Endothelial cell (in vitro differentiated cells): ENCODE data around the gene TNIP1. TPM values are rescaled to one million over a fixed set of nuclear protein-coding genes. Genes with fewer than 3 reads are reported as not detected.

Experiments
- DNase-seq: peaks from one replicate; pipeline ENCODE4 v3.0.0; 2021; ENCODE audit warnings: low spot score
- H3K27ac Mint-ChIP-seq: one replicate; pipeline ENCODE4 v1.8.0; 2021; ENCODE audit warnings: mixed read lengths, inconsistent platforms; ENCODE audit not compliant: unreplicated experiment
- H3K27me3 Mint-ChIP-seq: one replicate; pipeline ENCODE4 v1.8.0; 2021; ENCODE audit warnings: mild to moderate bottlenecking, moderate library complexity, mixed read lengths, inconsistent platforms; ENCODE audit not compliant: unreplicated experiment
- H3K36me3 Mint-ChIP-seq: one replicate; pipeline ENCODE4 v1.8.0; 2021; ENCODE audit warnings: mild to moderate bottlenecking, low read depth, mixed read lengths, inconsistent platforms; ENCODE audit not compliant: unreplicated experiment
- H3K4me1 Mint-ChIP-seq: one replicate; pipeline ENCODE4 v1.8.0; 2021; ENCODE audit warnings: mild to moderate bottlenecking, mixed read lengths, inconsistent platforms; ENCODE audit not compliant: unreplicated experiment
- H3K4me3 Mint-ChIP-seq: one replicate; pipeline ENCODE4 v1.8.0; 2021; ENCODE audit warnings: mild to moderate bottlenecking, mixed read lengths, inconsistent platforms; ENCODE audit not compliant: unreplicated experiment
- H3K9me3 Mint-ChIP-seq: one replicate; pipeline ENCODE4 v1.8.0; 2021; ENCODE audit warnings: mixed read lengths, inconsistent platforms; ENCODE audit not compliant: unreplicated experiment
- CTCF ChIP-seq: fragments of 200-600 bp; sonication (generic); IDR thresholded peaks from one replicate; pipeline ENCODE4 v1.5.0; 2021; ENCODE audit warnings: antibody characterized with exemption; ENCODE audit not compliant: unreplicated experiment
- total RNA-seq: library from RNA; stranded (reverse); fragmentation: NEBNext Ultra II Directional; extraction: Animal tissue kit (Norgen Biotek cat#: 25700); gene quantifications from one replicate; pipeline ENCODE4 v1.2.1, GENCODE V29; 2021; ENCODE audit not compliant: unreplicated experiment

Gene TNIP1
- total RNA-seq, 1 donor from 2014 or later = 76.0 TPM

DNA sequence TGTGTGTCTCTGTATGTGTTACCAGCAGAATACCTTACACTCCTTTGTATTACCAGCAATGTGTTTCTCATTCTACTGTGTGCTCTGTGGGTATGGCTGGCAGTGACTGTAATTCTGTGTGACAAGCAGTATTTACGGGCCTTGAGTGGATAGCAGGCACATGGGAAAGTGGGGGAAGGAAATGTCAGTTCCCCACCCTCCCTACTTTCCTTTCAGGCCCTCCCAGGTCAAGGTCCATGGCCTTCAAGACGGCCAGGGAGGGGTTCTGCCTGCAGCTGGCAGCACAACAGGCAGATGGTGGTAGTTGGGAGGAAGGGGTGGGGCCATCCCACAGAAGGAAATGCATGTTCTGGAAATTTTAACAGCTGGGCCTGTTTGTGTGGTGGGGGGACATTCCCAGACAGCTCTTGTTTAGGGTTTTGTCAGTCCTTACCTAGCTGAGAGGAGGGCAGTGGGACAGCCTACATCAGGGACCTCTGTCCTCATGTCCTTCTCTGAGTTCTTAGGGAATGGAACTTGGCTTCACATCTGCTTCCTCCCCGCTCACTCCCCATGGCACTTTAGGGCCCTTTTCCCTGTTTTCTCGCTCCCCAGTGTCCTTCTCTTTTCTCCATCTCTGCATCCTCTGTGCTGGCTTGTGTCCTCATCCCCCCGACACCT lies 14.6 kb upstream of the TNIP1 start:
- Mint-ChIP-seq H3K27ac (peak overlapping the region; percentile 16), H3K9me3 (no peaks in the 10 kb centered on the region), H3K4me1 (peaks cover 67% of the 10 kb centered on the region), H3K36me3 (peaks cover 10% of the 10 kb centered on the region), H3K27me3 (peaks cover 24% of the 10 kb centered on the region), H3K4me3 (peak overlapping the region; percentile 29)
- no peak for DNase-seq
- TF ChIP-seq CTCF = no peak

GRCh38 chr5:151094852-151095245 lies 14.0 kb upstream of the TNIP1 start:
- Mint-ChIP-seq H3K27me3 (peaks cover 24% of the 10 kb centered on the region), H3K4me1 (peaks cover 62% of the 10 kb centered on the region), H3K36me3 (peaks cover 9% of the 10 kb centered on the region), H3K9me3 (no peaks in the 10 kb centered on the region), H3K4me3 (no peak overlapping the region), H3K27ac (peak overlapping the region; percentile 57)
- DNase-seq = no peak
- no peak for TF ChIP-seq CTCF

- TF ChIP-seq CTCF = no peak
- no peak for DNase-seq
- Mint-ChIP-seq H3K4me3 (no peak overlapping the region), H3K27ac (peak overlapping the region; percentile 93), H3K36me3 (peaks cover 5% of the 10 kb centered on the region), H3K9me3 (no peaks in the 10 kb centered on the region), H3K27me3 (peaks cover 24% of the 10 kb centered on the region), H3K4me1 (peaks cover 64% of the 10 kb centered on the region)
These were observed 13.4 kb upstream of the TNIP1 start for GRCh38 chr5:151094030-151094851.

GRCh38 chr5:151093476-151093889 lies 12.6 kb upstream of the TNIP1 start:
- DNase-seq = no peak
- Mint-ChIP-seq H3K27me3 (peaks cover 21% of the 10 kb centered on the region), H3K9me3 (no peaks in the 10 kb centered on the region), H3K27ac (peak overlapping the region; percentile 93), H3K4me3 (peak overlapping the region; percentile 43), H3K36me3 (no peaks in the 10 kb centered on the region), H3K4me1 (peaks cover 64% of the 10 kb centered on the region)
- no peak for TF ChIP-seq CTCF

GRCh38 chr5:151092762-151093161 lies 11.9 kb upstream of the TNIP1 start:
- Mint-ChIP-seq H3K4me3 (no peak overlapping the region), H3K27ac (no peak overlapping the region), H3K4me1 (peaks cover 63% of the 10 kb centered on the region), H3K36me3 (no peaks in the 10 kb centered on the region), H3K9me3 (no peaks in the 10 kb centered on the region), H3K27me3 (peaks cover 21% of the 10 kb centered on the region)
- DNase-seq = no peak
- TF ChIP-seq CTCF = no peak
